Measurements from ENCODE around the gene COL4A2. TPM values are rescaled to one million over a fixed set of nuclear protein-coding genes. Genes with fewer than 3 reads are reported as not detected.

COL4A2 gene
- total RNA-seq, 4 donors from 2014 or later, result 655 to 1,231 (median 912) TPM

- no peak for TF ChIP-seq CTCF (IDR thresholded peaks at IDR 0.05; ENCODE audit: low read depth)
Observed at GRCh38 chr13:110266983-110267382, 40.1 kb upstream of the COL4A2 start.

DNA sequence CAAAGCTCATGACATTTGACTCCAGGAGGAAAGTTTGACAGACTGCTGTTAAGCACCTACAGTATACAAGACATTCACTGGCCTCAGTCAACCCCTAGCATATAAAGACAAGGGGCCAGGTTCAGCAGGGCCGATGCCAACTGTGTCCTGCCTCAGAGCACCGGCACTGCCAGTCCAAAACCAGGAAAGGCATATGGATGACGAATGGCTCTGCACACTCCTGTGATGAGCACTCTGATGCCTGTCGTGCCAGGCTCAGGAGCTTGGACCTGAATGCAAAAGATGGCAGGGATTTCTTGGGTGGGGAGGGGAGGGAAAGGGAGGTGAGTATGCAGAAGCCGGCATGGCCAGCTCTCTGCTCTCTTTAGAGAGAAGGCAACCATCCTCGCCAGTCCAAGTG lies 39.0 kb upstream of the COL4A2 start:
- TF ChIP-seq CTCF (IDR thresholded peaks at IDR 0.05; ENCODE audit: low read depth), result no peak

GRCh38 chr13:110268576-110269185 lies 38.4 kb upstream of the COL4A2 start:
- no peak for TF ChIP-seq CTCF (IDR thresholded peaks at IDR 0.05; ENCODE audit: low read depth)

GRCh38 chr13:110269509-110270185 lies 37.4 kb upstream of the COL4A2 start:
- TF ChIP-seq CTCF (IDR thresholded peaks at IDR 0.05; ENCODE audit: low read depth), result no peak

GRCh38 chr13:110270507-110270906 lies 36.6 kb upstream of the COL4A2 start:
- TF ChIP-seq CTCF (IDR thresholded peaks at IDR 0.05; ENCODE audit: low read depth), result no peak

DNA sequence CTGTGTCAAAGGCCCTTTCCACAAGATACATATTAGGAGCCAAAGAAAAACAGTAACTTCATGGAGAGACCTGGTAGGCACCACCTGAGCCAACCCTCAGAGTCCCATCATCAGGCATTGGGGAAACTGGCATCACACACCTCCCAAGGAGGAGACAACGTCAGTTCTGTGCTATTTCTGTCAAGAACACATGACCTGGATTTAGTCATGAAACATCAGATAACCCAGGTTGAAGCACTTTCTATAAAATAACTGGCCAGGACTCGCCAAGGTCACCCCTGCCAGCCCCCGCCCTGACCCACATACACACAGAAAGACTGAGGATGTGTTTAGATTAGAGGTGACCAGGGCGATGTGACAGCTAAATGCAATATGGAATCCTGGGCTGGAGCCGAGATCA lies 35.8 kb upstream of the COL4A2 start:
- no peak for TF ChIP-seq CTCF (IDR thresholded peaks at IDR 0.05; ENCODE audit: low read depth)

DNA sequence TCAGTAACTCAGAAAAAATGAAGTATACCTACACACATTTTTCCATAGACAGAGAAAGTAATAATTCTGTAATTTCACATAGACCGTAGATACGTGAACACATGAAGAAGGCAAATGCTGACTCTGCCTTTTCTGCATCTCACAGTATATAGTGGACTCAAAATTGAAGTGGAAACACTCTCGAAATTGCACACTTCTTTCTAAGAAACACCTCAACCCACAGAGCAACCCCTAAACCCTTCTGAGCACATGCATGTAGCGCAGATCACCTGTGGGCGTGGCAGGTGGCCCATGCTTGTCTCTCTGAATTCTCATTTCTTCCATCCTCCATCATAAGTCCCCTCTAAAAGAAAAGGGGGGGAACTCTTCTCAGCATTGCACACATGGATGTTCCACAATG lies 34.9 kb upstream of the COL4A2 start:
- no peak for TF ChIP-seq CTCF (IDR thresholded peaks at IDR 0.05; ENCODE audit: low read depth)
